HCT116 (cell line): ENCODE data around the gene MEN1. TPM values are rescaled to one million over a fixed set of nuclear protein-coding genes. Genes with fewer than 3 reads are reported as not detected.

Source experiments
- ATAC-seq: fragments of 200-7000 bp; cut with Tn5 transposase; 2 replicates; pipeline ENCODE4 v1.9.1; 2020; ENCODE audit warnings: mild to moderate bottlenecking, moderate library complexity
- BruUV-seq: library from RNA; stranded (reverse); fragments of 400-500 nt; replicated peaks from 2 replicates; lab custom pipeline; 2021; lab: Mats Ljungman, UMichigan
- CTCF ChIA-PET: fragments of 300-600 bp; sonication (Branson Sonifier 250); formaldehyde crosslinking; loops from one replicate; lab custom pipeline; 2021; ENCODE audit warnings: antibody characterized with exemption; lab: Charles Lee
- POLR2A ChIA-PET: fragments of 300-600, 350-600 bp; sonication (Branson Sonifier 250); formaldehyde crosslinking; loops from one replicate; lab custom pipeline; 2021; ENCODE audit warnings: antibody characterized with exemption; lab: Charles Lee
- RAD21 ChIA-PET, 2 experiments: fragments of 300-600 bp; sonication (Branson Sonifier 250); formaldehyde crosslinking; loops; one replicate each; lab custom pipeline; 2023; ENCODE audit warnings: low total read pairs in 2 of 2; ENCODE audit not compliant: uncharacterized antibody in 2 of 2, unreplicated experiment in 2 of 2, low non-redundant PET in 1 of 2; lab: Charles Lee
- DNase-seq: peaks from one replicate; pipeline ENCODE4 v3.0.0-alpha.2; 2010; ENCODE audit warnings: low read depth, low spot score
- H2AFZ ChIP-seq: fragments of 200-600 bp; shearing (Covaris generic), sonication (generic); 2 replicates; pipeline ENCODE4 v1.6.1; 2017; ENCODE audit warnings: low read depth, mixed run types, mixed read lengths, antibody characterized with exemption, low read length; ENCODE audit not compliant: poor library complexity, severe bottlenecking
- H3K27ac ChIP-seq: 2 replicates; pipeline ENCODE4 v1.5.1; 2012; ENCODE audit warnings: low read depth, low read length
- H3K27me3 ChIP-seq: fragments of 200-600 bp; sonication (generic); 2 replicates; pipeline ENCODE4 v1.6.1; 2016; ENCODE audit warnings: mixed run types, low read length, mixed read lengths; ENCODE audit not compliant: insufficient read depth
- H3K36me3 ChIP-seq, 2 experiments: fragments of 200-500 bp in 1 of 2; fragments of 200-600 bp in 1 of 2; sonication (Bioruptor generic) in 1 of 2; sonication (generic) in 1 of 2; 2 replicates each; pipeline versions ENCODE4 v1.5.1 to v1.6.1; 2014 to 2016; ENCODE audit warnings: low read length in 2 of 2, inconsistent platforms in 1 of 2, mixed read lengths in 1 of 2, mixed run types in 1 of 2; ENCODE audit not compliant: insufficient read depth in 2 of 2, control insufficient read depth in 1 of 2
- H3K4me1 ChIP-seq, 2 experiments: fragments of 200-600 bp in 1 of 2; sonication (generic) in 1 of 2; 2 replicates each; pipeline versions ENCODE4 v1.5.1 to v1.6.1; 2012 to 2017; ENCODE audit warnings: low read length in 2 of 2, inconsistent platforms in 1 of 2, mild to moderate bottlenecking in 1 of 2, mixed read lengths in 1 of 2, mixed run types in 1 of 2, moderate library complexity in 1 of 2; ENCODE audit not compliant: insufficient read depth in 2 of 2, control insufficient read depth in 1 of 2
- H3K4me2 ChIP-seq: fragments of 200-600 bp; sonication (generic); 2 replicates; pipeline ENCODE4 v1.6.1; 2017; ENCODE audit warnings: mixed run types, low read length, mixed read lengths
- H3K4me3 ChIP-seq, 2 experiments: fragments of 200-600 bp in 1 of 2; sonication (generic) in 1 of 2; replicated peaks in 1 of 2; 2 replicates each; pipeline ENCODE4 v1.5.1; 2011 to 2016; ENCODE audit warnings: low read length in 2 of 2, control low read depth in 1 of 2, low read depth in 1 of 2, mild to moderate bottlenecking in 1 of 2, mixed read lengths in 1 of 2, mixed run types in 1 of 2
- H3K79me2 ChIP-seq: fragments of 200-600 bp; sonication (generic); 2 replicates; pipeline ENCODE4 v1.6.1; 2017; ENCODE audit warnings: mild to moderate bottlenecking, mixed run types, low read length, moderate library complexity, mixed read lengths; ENCODE audit not compliant: insufficient read depth
- H3K9ac ChIP-seq: fragments of 200-600 bp; sonication (generic); 2 replicates; pipeline ENCODE4 v1.6.1; 2016; ENCODE audit warnings: low read length, mixed read lengths
- H3K9me2 ChIP-seq: fragments of 200-600 bp; sonication (generic), shearing (Covaris generic); 2 replicates; pipeline ENCODE4 v1.6.1; 2017; ENCODE audit warnings: mixed run types, mild to moderate bottlenecking, moderate library complexity; ENCODE audit not compliant: insufficient read depth
- H3K9me3 ChIP-seq, 2 experiments: fragments of 200-500 bp in 1 of 2; fragments of 200-600 bp in 1 of 2; sonication (Bioruptor generic) in 1 of 2; sonication (generic) in 1 of 2; 2 replicates each; pipeline ENCODE4 v1.6.1; 2014 to 2017; ENCODE audit warnings: low read length in 2 of 2, mixed read lengths in 2 of 2, inconsistent platforms in 1 of 2, low read depth in 1 of 2, mild to moderate bottlenecking in 1 of 2, mixed run types in 1 of 2, moderate library complexity in 1 of 2; ENCODE audit not compliant: control insufficient read depth in 1 of 2, insufficient read depth in 1 of 2
- H4K20me1 ChIP-seq: fragments of 200-600 bp; sonication (generic), shearing (Covaris generic); 2 replicates; pipeline ENCODE4 v1.6.1; 2017; ENCODE audit warnings: mixed run types, mild to moderate bottlenecking, moderate library complexity; ENCODE audit not compliant: insufficient read depth
- CBX3 ChIP-seq: IDR thresholded peaks from 2 replicates; pipeline ENCODE4 v1.6.1; 2012; ENCODE audit warnings: low read depth
- CEBPB ChIP-seq: IDR thresholded peaks from 2 replicates; pipeline ENCODE4 v1.6.1; 2012; ENCODE audit warnings: low read depth
- JUND ChIP-seq: IDR thresholded peaks from 2 replicates; pipeline ENCODE4 v1.6.1; 2012
- POLR2AphosphoS5 ChIP-seq: IDR thresholded peaks from 2 replicates; pipeline ENCODE4 v1.6.1; 2011; ENCODE audit warnings: mild to moderate bottlenecking, low read depth, low read length, moderate library complexity
- RAD21 ChIP-seq: IDR thresholded peaks from 2 replicates; pipeline ENCODE4 v1.6.1; 2012; ENCODE audit warnings: low read depth, mild to moderate bottlenecking
- SRF ChIP-seq: IDR thresholded peaks from 2 replicates; pipeline ENCODE4 v1.6.1; 2012; ENCODE audit warnings: low read depth
- TCF7L2 ChIP-seq: IDR thresholded peaks from 2 replicates; pipeline ENCODE4 v1.7.0; 2011; ENCODE audit warnings: borderline replicate concordance, inconsistent platforms; ENCODE audit not compliant: insufficient read depth, insufficient read length; ENCODE audit errors: extremely low read depth
- ZFX ChIP-seq: fragments of 450-650 bp; IDR thresholded peaks from 2 replicates; pipeline ENCODE4 v1.6.1; 2017
- intact Hi-C: fragments of 100-400 bp; cut with micrococcal nuclease; formaldehyde crosslinking; loops from 2 replicates; pipeline ENCODE4 v1.10.0; 2022
- total RNA-seq: library from RNA; stranded (reverse); gene quantifications from one replicate; pipeline ENCODE4 v1.2.1, GENCODE V29; 2021; ENCODE audit not compliant: unreplicated experiment

Gene MEN1
- total RNA-seq, 1 experiment from 2014 or later: 62.1 TPM

GRCh38 chr11:64848214-64848825 is 38.0 kb upstream of the MEN1 start:
- Histone ChIP-seq H3K79me2 (peaks cover 12% of the 10 kb centered on the region), H3K4me3 (no peak overlapping the region), H3K9me3 (no peaks in the 10 kb centered on the region), H3K36me3 (peaks cover 0 to 9% of the 10 kb centered on the region in 2 experiments; a peak in 1 of 4 replicates), H2AFZ (no peak overlapping the region), H3K4me2 (peak overlapping the region; percentile 25), H3K27me3 (no peaks in the 10 kb centered on the region), H3K27ac (peak overlapping the region; percentile 61), H3K4me1 (peaks cover 69 to 92% of the 10 kb centered on the region in 2 experiments), H3K9ac (0 out of 2 replicates have a peak overlapping the region, but pooled peaks have one; percentile 16), H4K20me1 (no peaks in the 10 kb centered on the region), H3K9me2 (no peaks in the 10 kb centered on the region)
- POLR2A ChIA-PET: interaction anchor here (0.7 to 6.0 kb wide), 8 partner anchors 9 to 287 kb away, joined by 3 to 36 read pairs (median 4); partner anchors contain the start of genes EHD1 and SF1
- intact Hi-C loops: loop anchor here (5.0 to 10.0 kb wide), 4 partner anchors 149 to 406 kb away; partner anchors contain the start of genes BATF2, CAPN1 and SNX15
- RAD21 ChIA-PET: interaction anchor here (0.6 to 1.4 kb wide), 5 partner anchors 9 to 148 kb away, joined by 3 to 5 read pairs (median 3); partner anchors contain the start of gene BATF2 (in 1 of the 2)
- CTCF ChIA-PET: interaction anchor here (0.7 to 7.3 kb wide), 22 partner anchors 8 to 334 kb away, joined by 3 to 112 read pairs (median 4); partner anchors contain the start of genes ARL2, BATF2, CAPN1 and FAU
- TF ChIP-seq POLR2AphosphoS5 (no peak), JUND (no peak), CBX3 (no peak), RAD21 (no peak), ZFX (no peak), SRF (no peak), CEBPB (no peak), TCF7L2 (no peak)
- no peak for ATAC-seq
- DNase-seq: no peak
- BruUV-seq: no TSS peak
